Fibroblast of lung (primary cell): ENCODE measurements around the gene INSIG1. TPM values are rescaled to one million over a fixed set of nuclear protein-coding genes. Genes with fewer than 3 reads are reported as not detected.

Experiments
- DNase-seq, 2 donors: peaks; one replicate each; pipeline versions ENCODE4 v3.0.0 to v3.0.0-alpha.2; 2010; ENCODE audit warnings: low read depth in 2 of 2
- H2AFZ ChIP-seq: 2 replicates; pipeline ENCODE4 v1.5.1; 2012; ENCODE audit warnings: low read length, control low read depth, inconsistent platforms
- H3K27ac ChIP-seq: 2 replicates; pipeline ENCODE4 v1.5.1; 2011; ENCODE audit warnings: low read length, control low read depth; ENCODE audit not compliant: insufficient read depth
- H3K27me3 ChIP-seq: 2 replicates; pipeline ENCODE4 v1.5.1; 2011; ENCODE audit warnings: mild to moderate bottlenecking, low read length; ENCODE audit not compliant: control insufficient read depth, insufficient read depth
- H3K36me3 ChIP-seq: 2 replicates; pipeline ENCODE4 v1.5.1; 2011; ENCODE audit warnings: low read length; ENCODE audit not compliant: control insufficient read depth, insufficient read depth
- H3K4me1 ChIP-seq: 2 replicates; pipeline ENCODE4 v1.5.1; 2011; ENCODE audit warnings: low read length; ENCODE audit not compliant: control insufficient read depth, insufficient read depth; ENCODE audit errors: extremely low read depth
- H3K4me2 ChIP-seq: 2 replicates; pipeline ENCODE4 v1.5.1; 2011; ENCODE audit warnings: low read length, control low read depth; ENCODE audit not compliant: insufficient read depth; ENCODE audit errors: extremely low read depth
- H3K4me3 ChIP-seq, 4 experiments: fragments of 200-600 bp in 1 of 4; sonication (generic) in 1 of 4; replicated peaks in 1 of 4; 2 replicates each; pipeline ENCODE4 v1.5.1; 2011 to 2016; ENCODE audit warnings: low read length in 4 of 4, low read depth in 3 of 4, mild to moderate bottlenecking in 3 of 4, control low read depth in 2 of 4, inconsistent platforms in 1 of 4, mixed read lengths in 1 of 4; ENCODE audit not compliant: insufficient read depth in 1 of 4; ENCODE audit errors: control extremely low read depth in 1 of 4
- H3K79me2 ChIP-seq: 2 replicates; pipeline ENCODE4 v1.5.1; 2012; ENCODE audit warnings: mild to moderate bottlenecking, low read length, inconsistent platforms; ENCODE audit not compliant: control insufficient read depth, insufficient read depth
- H3K9ac ChIP-seq: 2 replicates; pipeline ENCODE4 v1.5.1; 2011; ENCODE audit warnings: mild to moderate bottlenecking, low read length, control low read depth; ENCODE audit not compliant: insufficient read depth
- H3K9me3 ChIP-seq: 2 replicates; pipeline ENCODE4 v1.5.1; 2012; ENCODE audit warnings: low read depth, low read length; ENCODE audit not compliant: control insufficient read depth, insufficient read depth
- H4K20me1 ChIP-seq: 2 replicates; pipeline ENCODE4 v1.5.1; 2011; ENCODE audit warnings: low read length; ENCODE audit not compliant: control insufficient read depth, insufficient read depth; ENCODE audit errors: extremely low read depth
- EZH2 ChIP-seq: IDR thresholded peaks from 2 replicates; pipeline ENCODE4 v1.5.1; 2012; ENCODE audit warnings: low read length, control low read depth, mild to moderate bottlenecking; ENCODE audit errors: missing control alignments
- polyA plus RNA-seq, 2 donors: library from polyadenylated mRNA; depleted of rRNA in 1 of 2; stranded (reverse) in 1 of 2; unstranded in 1 of 2; fragments of >200 nt; gene quantifications; 2 replicates each; pipeline ENCODE4 v1.2.1, GENCODE V29; 2011 to 2012; ENCODE audit warnings: missing spikeins in 1 of 2
- total RNA-seq: library from RNA; depleted of rRNA; stranded (reverse); fragments of >200 nt; gene quantifications from 2 replicates; pipeline ENCODE4 v1.2.1, GENCODE V29; 2014
- TF ChIP-seq, protein P1 (sequence below), 2 donors: IDR thresholded peaks in 1 of 2; conservative IDR thresholded peaks in 1 of 2; 1 replicate in 1 of 2; 2 replicates in 1 of 2; pipeline ENCODE4 v1.5.1; 2011 to 2012; ENCODE audit warnings: low read length in 2 of 2, control low read depth in 1 of 2, inconsistent platforms in 1 of 2, low read depth in 1 of 2, mild to moderate bottlenecking in 1 of 2

The INSIG1 gene
- total and polyA plus RNA-seq, 2 donors (not counting 1 experiment from before 2014, with no cell fraction given): 216 to 353 TPM

GRCh38 chr7:155305231-155305904 is 7.7 kb downstream of the INSIG1 start:
- H3K9ac ChIP-seq: no peak overlapping the region
- peaks cover 26% of the 10 kb centered on the region for H3K36me3 ChIP-seq
- no peaks in the 10 kb centered on the region for H3K4me1 ChIP-seq
- DNase-seq: no peak
- no peak overlapping the region for H2AFZ ChIP-seq
- H3K4me3 ChIP-seq: no peak overlapping the region
- H3K4me2 ChIP-seq: no peak overlapping the region
- H3K9me3 ChIP-seq: no peaks in the 10 kb centered on the region
- no peak overlapping the region for H3K27ac ChIP-seq
- TF ChIP-seq, protein P1, sequence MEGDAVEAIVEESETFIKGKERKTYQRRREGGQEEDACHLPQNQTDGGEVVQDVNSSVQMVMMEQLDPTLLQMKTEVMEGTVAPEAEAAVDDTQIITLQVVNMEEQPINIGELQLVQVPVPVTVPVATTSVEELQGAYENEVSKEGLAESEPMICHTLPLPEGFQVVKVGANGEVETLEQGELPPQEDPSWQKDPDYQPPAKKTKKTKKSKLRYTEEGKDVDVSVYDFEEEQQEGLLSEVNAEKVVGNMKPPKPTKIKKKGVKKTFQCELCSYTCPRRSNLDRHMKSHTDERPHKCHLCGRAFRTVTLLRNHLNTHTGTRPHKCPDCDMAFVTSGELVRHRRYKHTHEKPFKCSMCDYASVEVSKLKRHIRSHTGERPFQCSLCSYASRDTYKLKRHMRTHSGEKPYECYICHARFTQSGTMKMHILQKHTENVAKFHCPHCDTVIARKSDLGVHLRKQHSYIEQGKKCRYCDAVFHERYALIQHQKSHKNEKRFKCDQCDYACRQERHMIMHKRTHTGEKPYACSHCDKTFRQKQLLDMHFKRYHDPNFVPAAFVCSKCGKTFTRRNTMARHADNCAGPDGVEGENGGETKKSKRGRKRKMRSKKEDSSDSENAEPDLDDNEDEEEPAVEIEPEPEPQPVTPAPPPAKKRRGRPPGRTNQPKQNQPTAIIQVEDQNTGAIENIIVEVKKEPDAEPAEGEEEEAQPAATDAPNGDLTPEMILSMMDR (conservative IDR thresholded peaks at IDR 0.05 in 1 of 2, IDR thresholded peaks at IDR 0.05 in 1 of 2; ENCODE audit: low read depth in 1 of 2, low read length in 2 of 2): no peak
- TF ChIP-seq EZH2: no peak
- no peaks in the 10 kb centered on the region for H3K27me3 ChIP-seq
- peaks cover 42% of the 10 kb centered on the region for H3K79me2 ChIP-seq
- H4K20me1 ChIP-seq: peaks cover 7% of the 10 kb centered on the region

DNA sequence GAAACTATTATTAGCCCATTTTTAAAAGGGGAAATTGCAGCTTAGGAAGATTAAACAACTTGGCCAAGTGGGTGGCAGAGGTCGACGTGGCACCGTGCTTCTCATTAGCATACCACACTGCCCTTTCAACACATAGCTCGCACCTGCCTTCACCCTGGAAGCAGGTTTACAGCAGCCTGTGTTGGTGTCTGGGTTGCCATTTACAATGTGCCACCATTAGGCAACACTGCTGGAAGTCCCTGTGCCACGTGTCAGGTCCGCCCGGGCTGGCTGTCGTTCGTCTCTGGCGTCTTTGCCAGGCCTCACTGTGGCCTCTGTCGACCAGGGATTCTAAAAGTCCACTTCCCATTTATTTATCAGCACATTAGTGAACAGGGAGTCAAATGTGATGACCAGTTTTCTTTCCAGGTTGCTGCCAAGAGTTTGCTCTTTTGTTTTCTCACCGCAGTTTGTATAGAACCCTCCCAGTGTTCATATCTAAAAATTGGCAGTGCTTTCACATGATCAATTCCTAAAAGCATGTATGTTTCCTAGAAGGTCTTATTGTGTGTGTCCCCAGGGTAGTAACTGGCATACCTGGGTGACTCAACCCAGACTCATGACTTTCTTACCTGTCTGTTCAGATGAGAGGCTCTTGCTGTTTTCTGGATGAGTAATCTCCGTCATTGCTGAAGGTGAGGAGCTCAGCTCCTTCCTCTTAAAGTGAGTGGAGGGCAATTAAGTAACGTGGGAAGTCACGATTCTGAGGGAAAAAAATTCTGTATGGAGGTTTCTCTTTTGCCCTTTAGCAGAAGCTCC is 9.2 kb downstream of the INSIG1 start:
- Histone ChIP-seq H3K9me3 (no peaks in the 10 kb centered on the region), H3K9ac (no peak overlapping the region), H3K27ac (no peak overlapping the region), H3K79me2 (peaks cover 29% of the 10 kb centered on the region), H3K4me2 (no peak overlapping the region), H2AFZ (no peak overlapping the region), H3K27me3 (no peaks in the 10 kb centered on the region), H4K20me1 (peaks cover 7% of the 10 kb centered on the region), H3K4me3 (no peak overlapping the region), H3K4me1 (no peaks in the 10 kb centered on the region), H3K36me3 (peaks cover 24% of the 10 kb centered on the region)
- TF ChIP-seq, protein P1 (conservative IDR thresholded peaks at IDR 0.05 in 1 of 2, IDR thresholded peaks at IDR 0.05 in 1 of 2; ENCODE audit: low read depth in 1 of 2, low read length in 2 of 2): no peak
- TF ChIP-seq EZH2: no peak
- no peak for DNase-seq

GRCh38 chr7:155308330-155309020 is 10.8 kb downstream of the INSIG1 start:
- Histone ChIP-seq H3K9ac (no peak overlapping the region), H3K4me2 (no peak overlapping the region), H3K27me3 (no peaks in the 10 kb centered on the region), H3K36me3 (peaks cover 21% of the 10 kb centered on the region), H3K27ac (no peak overlapping the region), H4K20me1 (no peaks in the 10 kb centered on the region), H2AFZ (no peak overlapping the region), H3K4me3 (no peak overlapping the region), H3K79me2 (peaks cover 15% of the 10 kb centered on the region), H3K4me1 (no peaks in the 10 kb centered on the region), H3K9me3 (no peaks in the 10 kb centered on the region)
- no peak for DNase-seq
- TF ChIP-seq, protein P1 (conservative IDR thresholded peaks at IDR 0.05 in 1 of 2, IDR thresholded peaks at IDR 0.05 in 1 of 2; ENCODE audit: low read depth in 1 of 2, low read length in 2 of 2): no peak
- no peak for TF ChIP-seq EZH2
